ENCODE measurements around the gene GLB1L3.

Gene GLB1L3

GRCh38 chr11:134365011-134365925, 89.1 kb downstream of the GLB1L3 start:
- H3K9me3 ChIP-seq (ENCODE audit: control insufficient read depth, insufficient read depth, low read length), result no peaks in the 10 kb centered on the region
- H3K36me3 ChIP-seq (ENCODE audit: control insufficient read depth, insufficient read depth, low read length), result no peaks in the 10 kb centered on the region
- no peak overlapping the region for H3K4me3 ChIP-seq (ENCODE audit: low read depth, low read length)
- H3K4me1 ChIP-seq (ENCODE audit: control insufficient read depth, insufficient read depth, low read length), result no peaks in the 10 kb centered on the region
- H3K27ac ChIP-seq (ENCODE audit: low read depth, low read length), result no peak overlapping the region
- no peak overlapping the region for H3K9ac ChIP-seq (ENCODE audit: low read depth, low read length)
- H3K27me3 ChIP-seq (ENCODE audit: control insufficient read depth, insufficient read depth, low read length), result no peaks in the 10 kb centered on the region

- no peaks in the 10 kb centered on the region for H3K4me1 ChIP-seq (ENCODE audit: control insufficient read depth, insufficient read depth, low read length)
Measured at GRCh38 chr11:134366254-134366653, 90.1 kb downstream of the GLB1L3 start.

GRCh38 chr11:134367781-134368180, 91.6 kb downstream of the GLB1L3 start:
- H3K27ac ChIP-seq (ENCODE audit: low read depth, low read length), result no peak overlapping the region
- H3K9me3 ChIP-seq (ENCODE audit: control insufficient read depth, insufficient read depth, low read length), result no peaks in the 10 kb centered on the region
- H3K4me3 ChIP-seq (ENCODE audit: low read depth, low read length), result no peak overlapping the region
- H3K27me3 ChIP-seq (ENCODE audit: control insufficient read depth, insufficient read depth, low read length), result no peaks in the 10 kb centered on the region
- no peaks in the 10 kb centered on the region for H3K36me3 ChIP-seq (ENCODE audit: control insufficient read depth, insufficient read depth, low read length)
- no peaks in the 10 kb centered on the region for H3K4me1 ChIP-seq (ENCODE audit: control insufficient read depth, insufficient read depth, low read length)
- H3K9ac ChIP-seq (ENCODE audit: low read depth, low read length), result no peak overlapping the region

More at GRCh38 chr11:134366254-134366653, 90.1 kb downstream of the GLB1L3 start:
- Histone ChIP-seq H3K36me3 (ENCODE audit: control insufficient read depth, insufficient read depth, low read length) (no peaks in the 10 kb centered on the region), H3K9me3 (ENCODE audit: control insufficient read depth, insufficient read depth, low read length) (no peaks in the 10 kb centered on the region), H3K27me3 (ENCODE audit: control insufficient read depth, insufficient read depth, low read length) (no peaks in the 10 kb centered on the region), H3K27ac (ENCODE audit: low read depth, low read length) (no peak overlapping the region), H3K4me3 (ENCODE audit: low read depth, low read length) (no peak overlapping the region), H3K9ac (ENCODE audit: low read depth, low read length) (no peak overlapping the region)

Measured in HUES48 (cell line).